ENCODE measurements around the gene CALD1.

DNA sequence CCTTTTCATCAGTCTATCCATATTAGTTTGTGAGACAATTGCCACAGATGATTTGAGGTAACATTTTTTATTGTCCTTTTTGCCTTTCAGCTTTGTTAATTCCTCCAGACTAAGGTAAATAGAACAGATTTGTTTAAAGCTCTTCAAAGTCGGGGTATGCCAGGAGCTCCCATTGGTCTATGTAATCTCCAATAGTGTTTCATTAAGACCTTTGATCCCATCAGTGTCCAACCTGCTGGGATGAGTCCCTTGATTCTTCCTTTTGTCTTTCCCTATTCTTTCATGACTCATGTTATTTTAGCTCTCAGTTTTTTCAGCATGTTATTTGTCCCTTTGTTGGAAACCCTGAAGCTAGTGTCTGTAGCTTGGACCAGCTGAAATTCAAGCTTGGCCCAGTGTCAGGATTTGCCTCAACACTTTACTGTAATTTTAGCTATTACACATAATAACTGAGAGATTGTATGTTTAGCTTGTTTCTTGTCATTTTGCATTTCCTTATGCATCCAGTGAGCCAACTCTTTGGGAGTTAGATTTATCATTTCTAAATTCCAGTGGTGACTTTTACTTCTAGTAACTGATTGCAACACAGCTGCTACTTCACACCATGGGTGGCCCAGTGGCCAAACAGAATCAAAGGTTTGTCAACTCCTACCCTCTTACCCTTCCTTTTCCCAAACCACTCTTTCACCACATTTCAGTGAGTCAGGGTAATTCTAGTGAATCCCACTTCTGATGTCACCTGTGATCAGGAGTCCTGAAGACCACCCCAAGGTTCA is 222.1 kb downstream of the CALD1 start:
- TF ChIP-seq POLR2A (IDR thresholded peaks at IDR 0.05; ENCODE audit: low read length): no peak
- TF ChIP-seq GATA1 (IDR thresholded peaks at IDR 0.05; ENCODE audit: low read depth, low read length): no peak
